K562 (cell line): ENCODE data around the gene SH2D3A. TPM values are rescaled to one million over a fixed set of nuclear protein-coding genes. Genes with fewer than 3 reads are reported as not detected.
A peak's percentile ranks its signal among the peaks of the same experiment; 100 is the strongest.

Source experiments
- ADNP ChIP-seq: fragments of 200-800 bp; sonication (Bioruptor generic); IDR thresholded peaks from 2 replicates; pipeline ENCODE4 v1.6.1; 2016; ENCODE audit warnings: missing genetic modification characterization, missing compliant biosample characterization
- ETV5 ChIP-seq: sonication (generic); formaldehyde crosslinking; IDR thresholded peaks from 2 replicates; pipeline ENCODE4 v1.4.0; 2020; ENCODE audit warnings: low read depth, mild to moderate bottlenecking, missing genetic modification reagents
- HSF4 ChIP-seq: fragments of 250-450 bp; sonication (Bioruptor Pico); IDR thresholded peaks from 2 replicates; pipeline ENCODE4 v2.1.2; 2022; ENCODE audit warnings: mild to moderate bottlenecking, moderate library complexity, borderline replicate concordance
- NFIC ChIP-seq: fragments of 450-650 bp; IDR thresholded peaks from 2 replicates; pipeline ENCODE4 v1.6.1; 2017; ENCODE audit warnings: mild to moderate bottlenecking, inconsistent platforms
- RBM39 ChIP-seq: fragments of 200-400 bp; formaldehyde crosslinking; optimal IDR thresholded peaks from 2 replicates; pipeline ENCODE3; 2018; ENCODE audit warnings: low read depth, low read length
- SIN3A ChIP-seq, 2 experiments: fragments of 150-350 bp in 1 of 2; IDR thresholded peaks; 2 replicates each; pipeline ENCODE4 v1.6.1; 2011 to 2016; ENCODE audit warnings: borderline replicate concordance in 2 of 2, low read depth in 2 of 2, low read length in 2 of 2, mild to moderate bottlenecking in 2 of 2, moderate library complexity in 2 of 2; ENCODE audit not compliant: control insufficient read depth in 1 of 2
- SIX5 ChIP-seq, 2 experiments: IDR thresholded peaks; 2 replicates each; pipeline ENCODE4 v1.6.1; 2011; ENCODE audit warnings: low read length in 2 of 2, borderline replicate concordance in 1 of 2, low read depth in 1 of 2, mild to moderate bottlenecking in 1 of 2, moderate library complexity in 1 of 2; ENCODE audit not compliant: insufficient read depth in 1 of 2
- SRSF7 ChIP-seq: fragments of 200-400 bp; formaldehyde crosslinking; optimal IDR thresholded peaks from 2 replicates; pipeline ENCODE3; 2017; ENCODE audit warnings: mild to moderate bottlenecking, low read depth, low read length
- ZNF212 ChIP-seq: fragments of 450-650 bp; formaldehyde crosslinking; IDR thresholded peaks from 2 replicates; pipeline ENCODE4 v1.4.0; 2020; ENCODE audit warnings: mild to moderate bottlenecking
- ZNF551 ChIP-seq: fragments of 250-450 bp; sonication (Bioruptor Pico); IDR thresholded peaks from 2 replicates; pipeline ENCODE4 v1.5.0; 2021; ENCODE audit warnings: mild to moderate bottlenecking, moderate library complexity
- polyA plus RNA-seq, 8 experiments: library from polyadenylated mRNA; depleted of rRNA in 4 of 8; stranded (reverse) in 5 of 8; unstranded in 3 of 8; fragments of >200 nt; fragmentation: Nextera tagmentation in 2 of 8; fragmentation: Illumina TruSeq in 1 of 8; extraction: Ambion mirVana in 2 of 8; extraction: Trizol in 1 of 8; gene quantifications; 2 replicates each; pipeline versions ENCODE4 v1.2.1 to v1.2.3, GENCODE V29; 2011 to 2014; ENCODE audit warnings: inconsistent platforms in 1 of 8, missing spikeins in 1 of 8
- total RNA-seq, 7 experiments: library from RNA; depleted of rRNA in 6 of 7; stranded (reverse); fragments of >200 nt in 6 of 7; fragmentation: Illumina TruSeq in 2 of 7; extraction: Trizol in 2 of 7; gene quantifications; 2 replicates each; pipeline versions ENCODE4 v1.2.1 to v1.2.3, GENCODE V29; 2011 to 2021; ENCODE audit warnings: low replicate concordance in 1 of 7
- TF ChIP-seq, protein P1 (sequence below): sonication (generic); formaldehyde crosslinking; IDR thresholded peaks from 2 replicates; pipeline ENCODE4 v1.8.0; 2023; ENCODE audit warnings: mild to moderate bottlenecking, missing genetic modification reagents
- TF ChIP-seq, protein P2 (sequence below), 3 experiments: IDR thresholded peaks in 2 of 3; conservative IDR thresholded peaks in 1 of 3; 2 replicates each; pipeline ENCODE4 v1.5.1; 2011 to 2012; ENCODE audit warnings: low read length in 3 of 3, mild to moderate bottlenecking in 3 of 3, control low read depth in 2 of 3, improper control_type of control experiment in 1 of 3, inconsistent platforms in 1 of 3, low read depth in 1 of 3, mixed read lengths in 1 of 3, moderate library complexity in 1 of 3; ENCODE audit not compliant: insufficient read depth in 2 of 3
- TF ChIP-seq, protein P3 (sequence below), 2 experiments: fragments of 450-650 bp; formaldehyde crosslinking in 1 of 2; IDR thresholded peaks; 2 replicates each; pipeline versions ENCODE4 v1.4.0 to v1.6.1; 2014 to 2020; ENCODE audit warnings: mild to moderate bottlenecking in 2 of 2, borderline replicate concordance in 1 of 2, low read depth in 1 of 2
- TF ChIP-seq, protein P4 (sequence below): IDR thresholded peaks from 2 replicates; pipeline ENCODE4 v1.6.1; 2011; ENCODE audit not compliant: insufficient read length; ENCODE audit errors: extremely low read depth

The SH2D3A gene
- total and polyA plus RNA-seq, 9 of the 15 experiments (the other 6 are each of a cell fraction or from before 2014, with no cell fraction given): 0.75 to 26.3 (median 8.9) TPM

DNA sequence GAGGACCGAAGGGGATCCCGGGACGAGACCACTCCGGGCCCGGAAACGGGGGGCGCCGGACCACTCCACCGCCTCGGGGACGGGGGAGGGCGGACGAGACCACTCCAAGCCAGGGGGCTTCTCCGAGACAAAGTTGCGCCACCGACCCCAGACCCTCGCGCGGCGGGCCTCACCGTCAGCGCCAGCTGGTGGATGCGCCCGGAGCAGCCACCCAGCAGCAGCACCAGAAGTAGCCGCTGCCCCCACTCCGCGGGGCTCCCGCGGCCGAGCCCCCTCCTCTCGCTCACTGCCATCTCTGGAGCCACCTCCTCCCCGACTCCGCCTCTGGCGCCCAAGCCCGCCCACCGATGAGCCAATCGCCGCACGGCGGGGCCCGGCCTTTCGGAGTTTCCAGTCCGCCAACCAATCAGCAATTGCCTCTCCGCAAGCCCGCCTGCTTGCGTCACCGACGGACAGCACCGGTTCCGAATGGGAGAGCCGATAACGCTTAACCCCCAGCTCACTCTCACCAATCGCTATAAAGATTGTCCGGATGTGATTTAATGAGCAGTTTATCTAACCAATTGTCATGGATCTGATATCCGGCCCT lies 29.9 kb downstream of the SH2D3A start, which contains the start of gene GPR108 (continued):
- TF ChIP-seq SIN3A (IDR thresholded peaks at IDR 0.05; ENCODE audit: borderline replicate concordance in 2 of 2, control insufficient read depth in 1 of 2, low read depth in 2 of 2, low read length in 2 of 2) (no peak), RBM39 (no peak), NFIC (no peak), SRSF7 (no peak), HSF4 (CRISPR knock-in tag) (no peak), ZNF551 (CRISPR knock-in tag) (no peak), ETV5 (CRISPR knock-in tag) (no peak; the same call in 1 of the 2 replicates), ZNF212 (CRISPR knock-in tag) (no peak), ADNP (tag) (no peak), SIX5 (IDR thresholded peaks at IDR 0.05; ENCODE audit: borderline replicate concordance in 1 of 2, insufficient read depth in 1 of 2, low read depth in 1 of 2, low read length in 2 of 2) (peak; percentile 77 to 82)
- TF ChIP-seq, protein P1, sequence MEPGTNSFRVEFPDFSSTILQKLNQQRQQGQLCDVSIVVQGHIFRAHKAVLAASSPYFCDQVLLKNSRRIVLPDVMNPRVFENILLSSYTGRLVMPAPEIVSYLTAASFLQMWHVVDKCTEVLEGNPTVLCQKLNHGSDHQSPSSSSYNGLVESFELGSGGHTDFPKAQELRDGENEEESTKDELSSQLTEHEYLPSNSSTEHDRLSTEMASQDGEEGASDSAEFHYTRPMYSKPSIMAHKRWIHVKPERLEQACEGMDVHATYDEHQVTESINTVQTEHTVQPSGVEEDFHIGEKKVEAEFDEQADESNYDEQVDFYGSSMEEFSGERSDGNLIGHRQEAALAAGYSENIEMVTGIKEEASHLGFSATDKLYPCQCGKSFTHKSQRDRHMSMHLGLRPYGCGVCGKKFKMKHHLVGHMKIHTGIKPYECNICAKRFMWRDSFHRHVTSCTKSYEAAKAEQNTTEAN (CRISPR knock-in tag): no peak
- TF ChIP-seq, protein P2, sequence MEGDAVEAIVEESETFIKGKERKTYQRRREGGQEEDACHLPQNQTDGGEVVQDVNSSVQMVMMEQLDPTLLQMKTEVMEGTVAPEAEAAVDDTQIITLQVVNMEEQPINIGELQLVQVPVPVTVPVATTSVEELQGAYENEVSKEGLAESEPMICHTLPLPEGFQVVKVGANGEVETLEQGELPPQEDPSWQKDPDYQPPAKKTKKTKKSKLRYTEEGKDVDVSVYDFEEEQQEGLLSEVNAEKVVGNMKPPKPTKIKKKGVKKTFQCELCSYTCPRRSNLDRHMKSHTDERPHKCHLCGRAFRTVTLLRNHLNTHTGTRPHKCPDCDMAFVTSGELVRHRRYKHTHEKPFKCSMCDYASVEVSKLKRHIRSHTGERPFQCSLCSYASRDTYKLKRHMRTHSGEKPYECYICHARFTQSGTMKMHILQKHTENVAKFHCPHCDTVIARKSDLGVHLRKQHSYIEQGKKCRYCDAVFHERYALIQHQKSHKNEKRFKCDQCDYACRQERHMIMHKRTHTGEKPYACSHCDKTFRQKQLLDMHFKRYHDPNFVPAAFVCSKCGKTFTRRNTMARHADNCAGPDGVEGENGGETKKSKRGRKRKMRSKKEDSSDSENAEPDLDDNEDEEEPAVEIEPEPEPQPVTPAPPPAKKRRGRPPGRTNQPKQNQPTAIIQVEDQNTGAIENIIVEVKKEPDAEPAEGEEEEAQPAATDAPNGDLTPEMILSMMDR (IDR thresholded peaks at IDR 0.05 in 2 of 3, conservative IDR thresholded peaks at IDR 0.05 in 1 of 3; ENCODE audit: insufficient read depth in 2 of 3, low read depth in 1 of 3, low read length in 3 of 3): peak in 1 of 3 experiments; percentile 5; a peak in 1 of 6 replicates
- TF ChIP-seq, protein P3, sequence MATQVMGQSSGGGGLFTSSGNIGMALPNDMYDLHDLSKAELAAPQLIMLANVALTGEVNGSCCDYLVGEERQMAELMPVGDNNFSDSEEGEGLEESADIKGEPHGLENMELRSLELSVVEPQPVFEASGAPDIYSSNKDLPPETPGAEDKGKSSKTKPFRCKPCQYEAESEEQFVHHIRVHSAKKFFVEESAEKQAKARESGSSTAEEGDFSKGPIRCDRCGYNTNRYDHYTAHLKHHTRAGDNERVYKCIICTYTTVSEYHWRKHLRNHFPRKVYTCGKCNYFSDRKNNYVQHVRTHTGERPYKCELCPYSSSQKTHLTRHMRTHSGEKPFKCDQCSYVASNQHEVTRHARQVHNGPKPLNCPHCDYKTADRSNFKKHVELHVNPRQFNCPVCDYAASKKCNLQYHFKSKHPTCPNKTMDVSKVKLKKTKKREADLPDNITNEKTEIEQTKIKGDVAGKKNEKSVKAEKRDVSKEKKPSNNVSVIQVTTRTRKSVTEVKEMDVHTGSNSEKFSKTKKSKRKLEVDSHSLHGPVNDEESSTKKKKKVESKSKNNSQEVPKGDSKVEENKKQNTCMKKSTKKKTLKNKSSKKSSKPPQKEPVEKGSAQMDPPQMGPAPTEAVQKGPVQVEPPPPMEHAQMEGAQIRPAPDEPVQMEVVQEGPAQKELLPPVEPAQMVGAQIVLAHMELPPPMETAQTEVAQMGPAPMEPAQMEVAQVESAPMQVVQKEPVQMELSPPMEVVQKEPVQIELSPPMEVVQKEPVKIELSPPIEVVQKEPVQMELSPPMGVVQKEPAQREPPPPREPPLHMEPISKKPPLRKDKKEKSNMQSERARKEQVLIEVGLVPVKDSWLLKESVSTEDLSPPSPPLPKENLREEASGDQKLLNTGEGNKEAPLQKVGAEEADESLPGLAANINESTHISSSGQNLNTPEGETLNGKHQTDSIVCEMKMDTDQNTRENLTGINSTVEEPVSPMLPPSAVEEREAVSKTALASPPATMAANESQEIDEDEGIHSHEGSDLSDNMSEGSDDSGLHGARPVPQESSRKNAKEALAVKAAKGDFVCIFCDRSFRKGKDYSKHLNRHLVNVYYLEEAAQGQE (IDR thresholded peaks at IDR 0.05; ENCODE audit: borderline replicate concordance): no peak
- TF ChIP-seq, protein P3 (CRISPR knock-in tag; IDR thresholded peaks at IDR 0.05; ENCODE audit: low read depth): 0 out of 2 replicates have a peak, but pooled peaks have one; percentile 43
- TF ChIP-seq, protein P4, sequence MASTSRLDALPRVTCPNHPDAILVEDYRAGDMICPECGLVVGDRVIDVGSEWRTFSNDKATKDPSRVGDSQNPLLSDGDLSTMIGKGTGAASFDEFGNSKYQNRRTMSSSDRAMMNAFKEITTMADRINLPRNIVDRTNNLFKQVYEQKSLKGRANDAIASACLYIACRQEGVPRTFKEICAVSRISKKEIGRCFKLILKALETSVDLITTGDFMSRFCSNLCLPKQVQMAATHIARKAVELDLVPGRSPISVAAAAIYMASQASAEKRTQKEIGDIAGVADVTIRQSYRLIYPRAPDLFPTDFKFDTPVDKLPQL: no peak
